WTC11 (cell line): Measurements from ENCODE around the gene WDR55.

Experiments
- ATF1 ChIP-seq: sonication (generic); formaldehyde crosslinking; IDR thresholded peaks from 2 replicates; pipeline ENCODE4 v1.8.1; 2023; ENCODE audit warnings: mild to moderate bottlenecking, moderate library complexity, missing genetic modification reagents
- CTCF ChIP-seq: fragments of 200-600 bp; IDR thresholded peaks from 2 replicates; pipeline ENCODE4 v1.8.0; 2022; ENCODE audit warnings: antibody characterized with exemption
- FOXP1 ChIP-seq: sonication (generic); formaldehyde crosslinking; IDR thresholded peaks from 2 replicates; pipeline ENCODE4 v1.8.0; 2022; ENCODE audit warnings: missing genetic modification reagents, mild to moderate bottlenecking, moderate library complexity, borderline replicate concordance
- IRF1 ChIP-seq: sonication (generic); formaldehyde crosslinking; IDR thresholded peaks from 2 replicates; pipeline ENCODE4 v1.8.0; 2023; ENCODE audit warnings: missing genetic modification reagents
- JAZF1 ChIP-seq: fragments of 250-450 bp; sonication (Bioruptor Pico); IDR thresholded peaks from 2 replicates; pipeline ENCODE4 v1.9.0; 2021; ENCODE audit warnings: moderate library complexity, mild to moderate bottlenecking, inconsistent platforms
- JUN ChIP-seq: sonication (generic); formaldehyde crosslinking; IDR thresholded peaks from 2 replicates; pipeline ENCODE4 v1.8.0; 2023; ENCODE audit warnings: mild to moderate bottlenecking, missing genetic modification reagents
- RELA ChIP-seq: sonication (generic); formaldehyde crosslinking; IDR thresholded peaks from 2 replicates; pipeline ENCODE4 v1.8.1; 2022; ENCODE audit warnings: missing genetic modification reagents, mild to moderate bottlenecking, borderline replicate concordance
- SP1 ChIP-seq: sonication (generic); formaldehyde crosslinking; conservative IDR thresholded peaks from 2 replicates; pipeline ENCODE4 v1.8.1; 2022; ENCODE audit warnings: missing genetic modification reagents
- ZNF232 ChIP-seq: sonication (generic); formaldehyde crosslinking; IDR thresholded peaks from 2 replicates; pipeline ENCODE4 v1.8.0; 2022; ENCODE audit warnings: mild to moderate bottlenecking, missing genetic modification reagents
- TF ChIP-seq, protein P1 (sequence below): sonication (generic); formaldehyde crosslinking; IDR thresholded peaks from 2 replicates; pipeline ENCODE4 v1.8.1; 2023; ENCODE audit warnings: mild to moderate bottlenecking, missing genetic modification reagents, moderate library complexity
- TF ChIP-seq, protein P2 (sequence below): sonication (generic); formaldehyde crosslinking; IDR thresholded peaks from 2 replicates; pipeline ENCODE4 v1.8.1; 2023; ENCODE audit warnings: mild to moderate bottlenecking, missing genetic modification reagents, borderline replicate concordance
- TF ChIP-seq, protein P3 (sequence below): sonication (generic); formaldehyde crosslinking; IDR thresholded peaks from 2 replicates; pipeline ENCODE4 v1.8.0; 2022; ENCODE audit warnings: mild to moderate bottlenecking, missing genetic modification reagents

- TF ChIP-seq, protein P1, sequence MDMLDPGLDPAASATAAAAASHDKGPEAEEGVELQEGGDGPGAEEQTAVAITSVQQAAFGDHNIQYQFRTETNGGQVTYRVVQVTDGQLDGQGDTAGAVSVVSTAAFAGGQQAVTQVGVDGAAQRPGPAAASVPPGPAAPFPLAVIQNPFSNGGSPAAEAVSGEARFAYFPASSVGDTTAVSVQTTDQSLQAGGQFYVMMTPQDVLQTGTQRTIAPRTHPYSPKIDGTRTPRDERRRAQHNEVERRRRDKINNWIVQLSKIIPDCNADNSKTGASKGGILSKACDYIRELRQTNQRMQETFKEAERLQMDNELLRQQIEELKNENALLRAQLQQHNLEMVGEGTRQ (CRISPR knock-in tag): no peak
- TF ChIP-seq, protein P2, sequence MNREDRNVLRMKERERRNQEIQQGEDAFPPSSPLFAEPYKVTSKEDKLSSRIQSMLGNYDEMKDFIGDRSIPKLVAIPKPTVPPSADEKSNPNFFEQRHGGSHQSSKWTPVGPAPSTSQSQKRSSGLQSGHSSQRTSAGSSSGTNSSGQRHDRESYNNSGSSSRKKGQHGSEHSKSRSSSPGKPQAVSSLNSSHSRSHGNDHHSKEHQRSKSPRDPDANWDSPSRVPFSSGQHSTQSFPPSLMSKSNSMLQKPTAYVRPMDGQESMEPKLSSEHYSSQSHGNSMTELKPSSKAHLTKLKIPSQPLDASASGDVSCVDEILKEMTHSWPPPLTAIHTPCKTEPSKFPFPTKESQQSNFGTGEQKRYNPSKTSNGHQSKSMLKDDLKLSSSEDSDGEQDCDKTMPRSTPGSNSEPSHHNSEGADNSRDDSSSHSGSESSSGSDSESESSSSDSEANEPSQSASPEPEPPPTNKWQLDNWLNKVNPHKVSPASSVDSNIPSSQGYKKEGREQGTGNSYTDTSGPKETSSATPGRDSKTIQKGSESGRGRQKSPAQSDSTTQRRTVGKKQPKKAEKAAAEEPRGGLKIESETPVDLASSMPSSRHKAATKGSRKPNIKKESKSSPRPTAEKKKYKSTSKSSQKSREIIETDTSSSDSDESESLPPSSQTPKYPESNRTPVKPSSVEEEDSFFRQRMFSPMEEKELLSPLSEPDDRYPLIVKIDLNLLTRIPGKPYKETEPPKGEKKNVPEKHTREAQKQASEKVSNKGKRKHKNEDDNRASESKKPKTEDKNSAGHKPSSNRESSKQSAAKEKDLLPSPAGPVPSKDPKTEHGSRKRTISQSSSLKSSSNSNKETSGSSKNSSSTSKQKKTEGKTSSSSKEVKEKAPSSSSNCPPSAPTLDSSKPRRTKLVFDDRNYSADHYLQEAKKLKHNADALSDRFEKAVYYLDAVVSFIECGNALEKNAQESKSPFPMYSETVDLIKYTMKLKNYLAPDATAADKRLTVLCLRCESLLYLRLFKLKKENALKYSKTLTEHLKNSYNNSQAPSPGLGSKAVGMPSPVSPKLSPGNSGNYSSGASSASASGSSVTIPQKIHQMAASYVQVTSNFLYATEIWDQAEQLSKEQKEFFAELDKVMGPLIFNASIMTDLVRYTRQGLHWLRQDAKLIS (CRISPR knock-in tag): no peak
- no peak for TF ChIP-seq CTCF
- no peak for TF ChIP-seq ZNF232 (CRISPR knock-in tag)
- TF ChIP-seq, protein P3, sequence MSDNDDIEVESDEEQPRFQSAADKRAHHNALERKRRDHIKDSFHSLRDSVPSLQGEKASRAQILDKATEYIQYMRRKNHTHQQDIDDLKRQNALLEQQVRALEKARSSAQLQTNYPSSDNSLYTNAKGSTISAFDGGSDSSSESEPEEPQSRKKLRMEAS: no peak
- TF ChIP-seq IRF1 (CRISPR knock-in tag): no peak
- TF ChIP-seq JAZF1 (CRISPR knock-in tag): no peak
- TF ChIP-seq SP1: no peak
- no peak for TF ChIP-seq RELA (CRISPR knock-in tag)
- no peak for TF ChIP-seq JUN (CRISPR knock-in tag)
- TF ChIP-seq ATF1 (CRISPR knock-in tag): no peak
- no peak for TF ChIP-seq FOXP1
These were observed 25.8 kb downstream of the WDR55 start for GRCh38 chr5:140690376-140690932.
